Left lung (tissue), 10 donors: ENCODE data around the gene DELE1. TPM values are rescaled to one million over a fixed set of nuclear protein-coding genes. Genes with fewer than 3 reads are reported as not detected.

ENCODE experiments used
- ATAC-seq: fragments of 200-7000 bp; cut with Tn5 transposase; one replicate; pipeline ENCODE4 v1.9.1; 2020; ENCODE audit warnings: moderate library complexity
- DNase-seq, 4 donors: peaks; one replicate each; pipeline ENCODE4 v3.0.0-alpha.2; 2013 to 2020
- H3K27ac ChIP-seq, 2 donors: fragments of 200-600 bp; sonication (generic) in 1 of 2; one replicate each; pipeline versions ENCODE4 v1.5.0 to v1.8.0; 2020 to 2021
- H3K27me3 ChIP-seq, 2 donors: fragments of 200-600 bp; sonication (generic) in 1 of 2; one replicate each; pipeline versions ENCODE4 v1.5.0 to v1.8.0; 2020 to 2021
- H3K36me3 ChIP-seq, 2 donors: fragments of 200-600 bp; sonication (generic) in 1 of 2; one replicate each; pipeline versions ENCODE4 v1.5.0 to v1.8.0; 2020 to 2021
- H3K4me1 ChIP-seq, 2 donors: fragments of 200-600 bp; one replicate each; pipeline ENCODE4 v1.8.0; 2021
- H3K4me3 ChIP-seq, 2 donors: fragments of 200-600 bp; sonication (generic) in 1 of 2; one replicate each; pipeline versions ENCODE4 v1.5.0 to v1.8.0; 2020 to 2021; ENCODE audit warnings: mild to moderate bottlenecking in 1 of 2
- H3K9me3 ChIP-seq, 2 donors: fragments of 200-600 bp; sonication (generic) in 1 of 2; one replicate each; pipeline versions ENCODE4 v1.5.0 to v1.8.0; 2020 to 2021
- CTCF ChIP-seq, 2 donors: fragments of 200-600 bp; sonication (generic) in 1 of 2; IDR thresholded peaks; one replicate each; pipeline versions ENCODE4 v1.5.0 to v1.8.0; 2021; ENCODE audit warnings: antibody characterized with exemption in 2 of 2
- intact Hi-C, 2 donors: fragments of 100-400 bp; cut with DNase I; formaldehyde crosslinking; loops; one replicate each; pipeline versions ENCODE4 v1.11.2 to v1.14.2; 2022
- polyA plus RNA-seq, 6 donors: library from polyadenylated mRNA; unstranded; fragments of 120-200 nt; gene quantifications; one replicate each; pipeline ENCODE4 v1.2.1, GENCODE V29; 2013; ENCODE audit not compliant: insufficient read length in 6 of 6
- total RNA-seq, 2 donors: library from RNA; stranded (reverse); fragmentation: NEBNext Ultra II Directional; extraction: Animal tissue kit (Norgen Biotek cat#: 25700); gene quantifications; one replicate each; pipeline ENCODE4 v1.2.1, GENCODE V29; 2021
- donor health status: DM: no; HTN: yes; CAD: no.
- donor health status: DM: no; HTN: no; CAD: no.

Gene DELE1
- total and polyA plus RNA-seq, 8 donors, result 74.1 to 168 (median 148) TPM

- DNase-seq (no peak), ATAC-seq (no peak)
- Histone ChIP-seq H3K9me3 (no peaks in the 10 kb centered on the region), H3K4me3 (no peak overlapping the region), H3K4me1 (peaks cover 0 to 49% of the 10 kb centered on the region in 2 donors), H3K36me3 (no peaks in the 10 kb centered on the region), H3K27ac (peak overlapping the region in 1 of 2 donors; percentile 67), H3K27me3 (peaks cover 42 to 91% of the 10 kb centered on the region in 2 donors)
- intact Hi-C loops, result loop anchor here in 1 of 2 donors (10.0 kb wide), 1 partner anchor 74 kb away; the partner anchor contains the start of gene PCDH12
- TF ChIP-seq CTCF (IDR thresholded peaks at IDR 0.05), result no peak
Measured at GRCh38 chr5:141880961-141881801, 42.5 kb upstream of the DELE1 start.

- Histone ChIP-seq H3K4me3 (no peak overlapping the region), H3K27me3 (peaks cover 35 to 84% of the 10 kb centered on the region in 2 donors), H3K36me3 (no peaks in the 10 kb centered on the region), H3K9me3 (no peaks in the 10 kb centered on the region), H3K4me1 (peaks cover 0 to 42% of the 10 kb centered on the region in 2 donors), H3K27ac (peak overlapping the region in 1 of 2 donors; percentile 67)
- ATAC-seq, result no peak
- no peak for TF ChIP-seq CTCF (IDR thresholded peaks at IDR 0.05)
- intact Hi-C loops, result loop anchor here in 1 of 2 donors (10.0 kb wide), 1 partner anchor 73 kb away; the partner anchor contains the start of gene PCDH12
- DNase-seq, result no peak
Measured at GRCh38 chr5:141881886-141882285, 41.8 kb upstream of the DELE1 start.

- no peak for ATAC-seq
- Histone ChIP-seq H3K4me3 (no peak overlapping the region), H3K27me3 (peaks cover 28 to 76% of the 10 kb centered on the region in 2 donors), H3K27ac (no peak overlapping the region), H3K4me1 (peaks cover 0 to 38% of the 10 kb centered on the region in 2 donors), H3K9me3 (no peaks in the 10 kb centered on the region), H3K36me3 (no peaks in the 10 kb centered on the region)
- no peak for DNase-seq
- TF ChIP-seq CTCF (IDR thresholded peaks at IDR 0.05), result no peak
- intact Hi-C loops, result loop anchor here in 1 of 2 donors (10.0 kb wide), 1 partner anchor 72 kb away; the partner anchor contains the start of gene PCDH12
Measured at GRCh38 chr5:141882594-141883183, 41.0 kb upstream of the DELE1 start.

- no peaks in the 10 kb centered on the region for H3K9me3 ChIP-seq
- intact Hi-C loops, result loop anchor here in 1 of 2 donors (10.0 kb wide), 1 partner anchor 71 kb away; the partner anchor contains the start of gene PCDH12
- DNase-seq, result peak in 2 of 4 donors; percentile 36 to 51
- TF ChIP-seq CTCF (IDR thresholded peaks at IDR 0.05), result no peak
- no peak overlapping the region for H3K4me3 ChIP-seq
- H3K27me3 ChIP-seq, result peaks cover 24 to 70% of the 10 kb centered on the region in 2 donors
- ATAC-seq, result no peak
- H3K4me1 ChIP-seq, result peaks cover 0 to 34% of the 10 kb centered on the region in 2 donors
- no peak overlapping the region for H3K27ac ChIP-seq
- no peaks in the 10 kb centered on the region for H3K36me3 ChIP-seq
Measured at GRCh38 chr5:141883184-141883891, 40.3 kb upstream of the DELE1 start.
